ENCODE results near the gene SNX22.
"Not testable (repeated sequence)": the region's sequence is repeated elsewhere in the genome, so short reads cannot be mapped to it uniquely, and the experiment has no call there.

The SNX22 gene

DNA sequence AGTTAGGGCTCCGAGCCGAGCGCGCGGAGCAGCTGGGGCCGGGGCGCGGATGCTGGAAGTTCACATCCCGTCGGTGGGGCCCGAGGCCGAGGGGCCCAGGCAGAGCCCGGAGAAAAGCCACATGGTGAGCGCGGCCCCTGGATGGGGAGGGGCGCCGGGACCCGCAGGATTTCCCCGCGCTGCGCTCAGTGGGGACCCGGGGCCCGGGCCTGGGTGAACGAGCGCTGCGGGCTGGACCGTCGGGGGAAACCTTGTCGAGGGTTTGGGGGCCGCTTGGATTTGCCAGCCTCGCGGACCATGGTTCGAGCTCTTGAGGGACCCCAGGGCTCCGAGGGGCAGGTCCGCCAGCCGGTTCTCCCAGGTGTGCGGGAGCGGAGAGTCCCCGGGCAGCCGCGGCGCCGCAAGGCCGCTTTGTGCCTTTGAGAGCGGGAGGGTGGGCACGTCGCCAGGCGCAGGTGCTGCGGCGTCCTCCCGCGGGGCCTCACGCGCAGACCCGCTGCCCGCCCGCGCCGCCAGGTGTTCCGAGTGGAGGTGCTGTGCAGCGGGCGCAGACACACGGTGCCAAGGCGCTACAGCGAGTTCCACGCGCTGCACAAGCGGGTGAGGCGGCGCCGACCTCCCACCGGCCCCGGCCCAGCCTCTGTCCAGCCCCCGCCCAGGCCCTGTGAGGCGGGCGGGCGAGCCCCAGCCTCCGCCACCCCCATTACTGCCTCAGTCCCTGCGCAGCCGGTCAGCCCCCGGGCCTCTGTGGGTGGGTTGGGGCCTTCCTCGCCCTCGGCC is at the start of gene SNX22:
SNX22 (plus strand) TSS at position 5 of the 780 bp plus-strand sequence; CDS start at position 50, 45 bp downstream.
- Mint-ChIP-seq H3K9me3 (no peaks in the 10 kb centered on the region), H3K36me3 (ENCODE audit: low read depth) (peaks cover 22% of the 10 kb centered on the region), H3K4me1 (ENCODE audit: low read depth) (peaks cover 16% of the 10 kb centered on the region), H3K27ac (peak within 1 kb of the TSS; percentile 55), H3K4me3 (peak within 1 kb of the TSS; percentile 87), H3K27me3 (ENCODE audit: low read depth) (peaks cover 3% of the 10 kb centered on the region)
- no peak for DNase-seq (ENCODE audit: low spot score)

- Mint-ChIP-seq H3K4me1 (ENCODE audit: low read depth) (peaks cover 26% of the 10 kb centered on the region), H3K4me3 (no peak overlapping the region), H3K27me3 (ENCODE audit: low read depth) (no peaks in the 10 kb centered on the region), H3K9me3 (no peaks in the 10 kb centered on the region), H3K27ac (no peak overlapping the region), H3K36me3 (ENCODE audit: low read depth) (peaks cover 15% of the 10 kb centered on the region)
- DNase-seq (ENCODE audit: low spot score): no peak
These were observed 49.0 kb upstream of the SNX22 start for GRCh38 chr15:64102497-64102896.

- peaks cover 23% of the 10 kb centered on the region for H3K4me1 Mint-ChIP-seq (ENCODE audit: low read depth)
- H3K4me3 Mint-ChIP-seq: no peak overlapping the region
These were observed 46.3 kb upstream of the SNX22 start for GRCh38 chr15:64105113-64105704.

DNA sequence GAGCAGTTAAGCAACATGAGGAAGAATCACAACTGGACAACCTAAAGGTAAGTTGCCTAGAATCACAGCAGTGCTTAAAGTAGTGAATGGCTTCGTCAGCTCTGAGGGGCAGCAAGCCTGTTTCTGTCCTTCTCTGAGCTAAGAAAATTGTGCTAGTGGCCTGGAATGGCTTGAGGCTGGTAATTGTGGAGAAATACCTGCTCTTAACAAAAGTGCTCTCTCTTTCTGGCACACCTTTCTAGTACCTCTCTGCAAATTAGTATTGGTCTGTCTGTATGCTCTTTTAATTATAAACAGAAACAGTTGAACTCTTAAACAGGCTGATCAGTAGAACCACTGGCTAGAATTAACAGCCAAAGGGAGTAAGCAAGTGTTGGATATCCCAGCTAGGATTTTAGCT is 44.2 kb upstream of the SNX22 start:
- DNase-seq (ENCODE audit: low spot score): no peak
- no peak overlapping the region for H3K4me3 Mint-ChIP-seq
- H3K36me3 Mint-ChIP-seq (ENCODE audit: low read depth): peaks cover 8% of the 10 kb centered on the region
- no peak overlapping the region for H3K27ac Mint-ChIP-seq
- H3K27me3 Mint-ChIP-seq (ENCODE audit: low read depth): no peaks in the 10 kb centered on the region
- H3K4me1 Mint-ChIP-seq (ENCODE audit: low read depth): peaks cover 30% of the 10 kb centered on the region
- H3K9me3 Mint-ChIP-seq: no peaks in the 10 kb centered on the region

More at GRCh38 chr15:64105113-64105704, 46.3 kb upstream of the SNX22 start:
- Mint-ChIP-seq H3K36me3 (ENCODE audit: low read depth) (peaks cover 11% of the 10 kb centered on the region), H3K9me3 (no peaks in the 10 kb centered on the region), H3K27ac (no peak overlapping the region), H3K27me3 (ENCODE audit: low read depth) (no peaks in the 10 kb centered on the region)
- no peak for DNase-seq (ENCODE audit: low spot score)

DNA sequence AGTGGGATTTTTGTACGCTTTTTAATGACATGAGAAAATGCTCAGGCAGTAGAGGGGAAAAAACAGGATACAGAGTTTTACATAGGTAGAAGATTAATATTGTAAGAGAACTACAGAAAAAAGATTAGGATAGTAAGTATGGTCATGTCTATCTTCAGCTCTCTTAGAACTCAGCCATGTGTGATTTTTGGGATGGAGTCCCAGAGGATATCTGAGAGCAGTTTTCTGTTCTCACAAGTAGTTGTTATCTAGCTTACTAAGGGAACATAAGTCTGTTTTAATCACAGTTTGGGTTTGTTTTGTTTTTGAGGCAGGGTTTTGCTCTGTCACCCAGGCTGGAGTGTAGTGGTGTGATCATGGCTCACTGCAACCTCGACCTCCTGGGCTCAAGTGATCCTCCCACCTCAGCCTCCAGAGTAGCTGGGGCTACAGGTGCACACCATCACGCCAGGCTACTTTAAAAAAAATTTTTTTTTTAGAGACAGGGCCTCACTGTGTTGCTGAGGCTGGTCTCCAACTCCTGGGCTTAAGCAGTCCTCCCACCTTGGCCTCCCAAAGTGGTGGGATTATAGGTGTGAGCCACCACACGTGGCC is 41.3 kb upstream of the SNX22 start:
- Mint-ChIP-seq H3K36me3 (ENCODE audit: low read depth) (peaks cover 24% of the 10 kb centered on the region), H3K27ac (peak overlapping the region; percentile 70), H3K4me1 (ENCODE audit: low read depth) (peaks cover 20% of the 10 kb centered on the region)
- not testable (repeated sequence) for DNase-seq (ENCODE audit: low spot score); H3K4me3 Mint-ChIP-seq; H3K27me3 Mint-ChIP-seq (ENCODE audit: low read depth); H3K9me3 Mint-ChIP-seq

DNA sequence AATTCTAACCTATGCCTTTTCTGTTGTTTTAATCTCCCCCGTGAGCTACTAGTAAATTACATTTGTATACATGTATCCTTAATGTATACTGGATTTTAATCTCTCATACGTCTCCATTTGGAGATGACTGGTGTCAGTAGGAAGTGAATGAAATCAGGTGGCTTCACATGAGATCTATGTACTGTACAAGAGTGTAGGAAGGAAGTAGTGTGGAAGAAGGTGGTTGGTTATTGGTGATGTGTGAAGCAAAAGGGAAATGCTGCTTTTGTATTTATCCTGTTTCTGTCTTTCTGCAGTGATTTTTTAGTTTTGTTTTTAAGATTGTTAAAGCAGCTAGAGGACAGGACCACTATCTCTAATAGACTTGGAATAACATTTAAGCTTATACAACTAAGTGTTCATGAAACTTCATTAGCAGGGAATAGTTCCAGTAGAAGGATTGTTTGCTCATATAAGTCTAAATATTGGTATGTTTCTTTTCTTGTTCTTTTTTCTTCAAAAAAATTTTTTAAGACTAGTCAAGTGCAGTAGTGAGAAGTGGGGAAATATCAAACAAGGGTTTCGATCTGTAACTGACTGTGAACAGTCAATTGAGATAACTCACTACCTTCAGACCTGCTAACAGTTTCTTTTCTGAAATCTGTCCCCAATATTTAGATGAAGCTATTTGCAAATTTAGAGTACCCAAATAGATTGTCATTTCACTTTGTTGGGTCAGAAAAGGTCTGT is 40.4 kb upstream of the SNX22 start:
- H3K36me3 Mint-ChIP-seq (ENCODE audit: low read depth): peaks cover 27% of the 10 kb centered on the region
- peak overlapping the region; percentile 70 for H3K27ac Mint-ChIP-seq
- H3K9me3 Mint-ChIP-seq: no peaks in the 10 kb centered on the region
- peak overlapping the region; percentile 5 for H3K4me3 Mint-ChIP-seq
- peaks cover 20% of the 10 kb centered on the region for H3K4me1 Mint-ChIP-seq (ENCODE audit: low read depth)
- H3K27me3 Mint-ChIP-seq (ENCODE audit: low read depth): no peaks in the 10 kb centered on the region
- DNase-seq (ENCODE audit: low spot score): no peak

- Mint-ChIP-seq H3K9me3 (no peaks in the 10 kb centered on the region), H3K27me3 (ENCODE audit: low read depth) (no peaks in the 10 kb centered on the region), H3K4me1 (ENCODE audit: low read depth) (peaks cover 20% of the 10 kb centered on the region), H3K36me3 (ENCODE audit: low read depth) (peaks cover 24% of the 10 kb centered on the region), H3K4me3 (no peak overlapping the region), H3K27ac (no peak overlapping the region)
- no peak for DNase-seq (ENCODE audit: low spot score)
These were observed 39.9 kb upstream of the SNX22 start for GRCh38 chr15:64111679-64112050.

DNA sequence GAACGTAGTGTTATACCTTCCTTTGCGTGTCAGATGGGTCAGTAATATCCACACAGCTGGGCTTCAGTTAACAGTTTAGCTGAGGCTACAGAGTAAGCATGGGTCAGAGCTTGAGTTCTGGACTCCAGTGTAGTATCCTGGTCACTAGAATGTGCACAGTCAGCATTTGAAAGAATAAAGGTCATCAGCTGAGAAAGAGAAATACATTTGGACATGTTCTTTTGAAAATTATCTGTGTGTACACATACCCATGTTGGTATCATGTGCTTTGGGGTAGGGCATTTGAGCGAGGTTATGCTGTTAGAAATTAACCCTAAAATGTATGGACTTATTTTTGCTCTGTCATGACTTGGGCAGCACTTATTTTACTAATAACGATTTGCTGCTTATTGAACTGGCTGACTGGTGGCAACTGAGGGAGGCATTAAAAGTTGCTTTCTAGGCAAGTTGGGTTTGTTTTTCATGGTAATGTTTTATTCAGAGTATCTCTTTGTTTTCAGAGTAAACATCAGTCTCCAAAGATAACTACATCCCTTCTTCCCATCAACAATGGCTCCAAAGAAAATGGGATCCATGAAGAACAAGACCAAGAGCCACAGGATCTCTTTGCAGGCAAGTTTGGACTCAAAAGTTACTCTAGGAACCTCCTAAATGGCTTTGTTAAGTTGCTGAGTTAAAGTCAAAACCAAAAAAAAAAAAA is 39.3 kb upstream of the SNX22 start:
- Mint-ChIP-seq H3K27ac (no peak overlapping the region), H3K9me3 (no peaks in the 10 kb centered on the region), H3K4me1 (ENCODE audit: low read depth) (peaks cover 18% of the 10 kb centered on the region), H3K4me3 (no peak overlapping the region), H3K27me3 (ENCODE audit: low read depth) (no peaks in the 10 kb centered on the region), H3K36me3 (ENCODE audit: low read depth) (peaks cover 25% of the 10 kb centered on the region)
- DNase-seq (ENCODE audit: low spot score): no peak

DNA sequence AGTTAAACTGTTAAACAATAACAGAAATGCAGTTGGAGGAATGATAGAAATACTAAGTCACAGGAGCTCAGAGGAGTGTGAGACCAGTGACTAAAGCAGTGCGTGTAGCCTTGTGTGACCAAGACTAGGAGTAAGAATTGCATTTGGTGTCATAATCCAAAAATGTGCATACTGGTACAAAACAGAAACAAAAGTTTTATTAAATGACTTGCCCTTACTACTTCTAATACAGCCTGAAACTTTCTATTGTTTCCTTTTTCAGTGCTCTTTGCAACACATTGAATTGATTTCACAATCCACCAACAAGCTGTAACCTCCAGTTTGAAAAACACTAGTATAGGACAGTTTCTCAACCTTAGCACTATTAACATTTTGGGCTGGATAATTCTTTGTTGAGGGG is 38.6 kb upstream of the SNX22 start:
- Mint-ChIP-seq H3K9me3 (no peaks in the 10 kb centered on the region), H3K36me3 (ENCODE audit: low read depth) (peaks cover 28% of the 10 kb centered on the region), H3K27ac (no peak overlapping the region), H3K4me1 (ENCODE audit: low read depth) (peaks cover 18% of the 10 kb centered on the region), H3K27me3 (ENCODE audit: low read depth) (no peaks in the 10 kb centered on the region), H3K4me3 (no peak overlapping the region)
- DNase-seq (ENCODE audit: low spot score): no peak

- no peak for DNase-seq (ENCODE audit: low spot score)
- no peaks in the 10 kb centered on the region for H3K27me3 Mint-ChIP-seq (ENCODE audit: low read depth)
- no peak overlapping the region for H3K4me3 Mint-ChIP-seq
- no peaks in the 10 kb centered on the region for H3K4me1 Mint-ChIP-seq (ENCODE audit: low read depth)
- H3K36me3 Mint-ChIP-seq (ENCODE audit: low read depth): peaks cover 47% of the 10 kb centered on the region
- H3K9me3 Mint-ChIP-seq: no peaks in the 10 kb centered on the region
- no peak overlapping the region for H3K27ac Mint-ChIP-seq
These were observed 33.6 kb upstream of the SNX22 start for GRCh38 chr15:64117759-64118487.

DNA sequence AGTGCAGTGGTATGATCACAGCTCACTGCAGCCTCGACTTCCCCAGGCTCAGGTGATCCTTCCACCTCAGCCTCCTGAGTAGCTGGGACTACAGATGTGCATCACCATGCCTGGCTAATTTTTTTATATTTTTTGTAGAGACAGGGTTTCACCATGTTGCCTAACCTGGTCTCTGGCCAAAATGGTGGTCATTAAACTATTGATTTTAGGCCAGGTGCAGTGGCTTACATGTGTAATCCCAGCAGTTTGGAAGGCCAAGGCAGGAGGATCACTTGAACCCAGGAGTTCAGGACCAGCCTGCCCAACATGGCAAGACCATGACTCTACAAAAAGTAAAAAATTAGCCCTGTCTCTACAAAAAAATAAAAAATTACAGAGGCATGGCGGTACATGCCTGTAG is 31.2 kb upstream of the SNX22 start:
- H3K27ac Mint-ChIP-seq; DNase-seq (ENCODE audit: low spot score); H3K9me3 Mint-ChIP-seq; H3K4me1 Mint-ChIP-seq (ENCODE audit: low read depth); H3K27me3 Mint-ChIP-seq (ENCODE audit: low read depth); H3K4me3 Mint-ChIP-seq: not testable (repeated sequence)
- H3K36me3 Mint-ChIP-seq (ENCODE audit: low read depth): peaks cover 45% of the 10 kb centered on the region

- DNase-seq (ENCODE audit: low spot score): no peak
- Mint-ChIP-seq H3K4me3 (no peak overlapping the region), H3K36me3 (ENCODE audit: low read depth) (peaks cover 48% of the 10 kb centered on the region), H3K27me3 (ENCODE audit: low read depth) (no peaks in the 10 kb centered on the region), H3K4me1 (ENCODE audit: low read depth) (no peaks in the 10 kb centered on the region), H3K27ac (no peak overlapping the region), H3K9me3 (no peaks in the 10 kb centered on the region)
These were observed 29.9 kb upstream of the SNX22 start for GRCh38 chr15:64121614-64122013.

DNA sequence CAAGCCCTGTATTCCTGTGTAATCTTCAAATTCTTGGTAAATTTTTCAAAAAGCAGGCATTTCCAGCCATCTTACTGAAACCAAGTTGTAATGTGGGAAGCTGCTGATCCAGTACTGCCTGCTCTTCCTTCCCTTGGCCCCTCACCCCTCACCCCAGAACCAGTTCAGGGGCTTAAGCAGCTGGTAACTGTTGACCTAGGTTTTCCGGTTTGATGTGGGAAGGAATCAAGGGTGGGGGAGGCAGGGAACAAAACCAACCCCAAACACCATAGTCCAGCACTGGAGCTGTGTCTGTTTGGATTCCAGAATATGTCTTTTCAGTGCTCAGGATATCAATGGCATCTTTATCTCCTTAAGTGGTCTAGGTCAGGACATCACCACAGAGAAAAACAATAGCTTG is 29.1 kb upstream of the SNX22 start:
- H3K4me3 Mint-ChIP-seq: no peak overlapping the region
- H3K4me1 Mint-ChIP-seq (ENCODE audit: low read depth): no peaks in the 10 kb centered on the region
- peaks cover 50% of the 10 kb centered on the region for H3K36me3 Mint-ChIP-seq (ENCODE audit: low read depth)
- H3K27me3 Mint-ChIP-seq (ENCODE audit: low read depth): no peaks in the 10 kb centered on the region
- H3K27ac Mint-ChIP-seq: no peak overlapping the region
- no peaks in the 10 kb centered on the region for H3K9me3 Mint-ChIP-seq
- DNase-seq (ENCODE audit: low spot score): no peak
